Choroid plexus epithelial cell (primary cell): Measurements from ENCODE around the gene TUBGCP2.

Experiments
- DNase-seq: peaks from one replicate; pipeline ENCODE4 v3.0.0-alpha.2; 2010; ENCODE audit warnings: low read depth
- H3K4me3 ChIP-seq: 2 replicates; pipeline ENCODE4 v1.5.1; 2011; ENCODE audit warnings: low read depth, mild to moderate bottlenecking, control low read depth, low read length, moderate library complexity
- CTCF ChIP-seq: conservative IDR thresholded peaks from 2 replicates; pipeline ENCODE4 v1.5.1; 2011; ENCODE audit warnings: low read depth, mild to moderate bottlenecking, control low read depth, inconsistent platforms, low read length, moderate library complexity

TUBGCP2 gene

GRCh38 chr10:133272301-133272963, 36.2 kb downstream of the TUBGCP2 start:
- DNase-seq, result no peak
- no peak overlapping the region for H3K4me3 ChIP-seq
- TF ChIP-seq CTCF, result no peak

- TF ChIP-seq CTCF, result no peak
- no peak for DNase-seq
- H3K4me3 ChIP-seq, result no peak overlapping the region
Measured at GRCh38 chr10:133271521-133272300, 37.0 kb downstream of the TUBGCP2 start.

- H3K4me3 ChIP-seq, result no peak overlapping the region
- no peak for TF ChIP-seq CTCF
- no peak for DNase-seq
Measured at GRCh38 chr10:133270773-133271297, 37.8 kb downstream of the TUBGCP2 start.

GRCh38 chr10:133270204-133270603, 38.5 kb downstream of the TUBGCP2 start:
- no peak overlapping the region for H3K4me3 ChIP-seq
- no peak for DNase-seq

GRCh38 chr10:133269367-133269766, 39.3 kb downstream of the TUBGCP2 start:
- H3K4me3 ChIP-seq, result no peak overlapping the region
- no peak for DNase-seq
- no peak for TF ChIP-seq CTCF

More at GRCh38 chr10:133270204-133270603, 38.5 kb downstream of the TUBGCP2 start:
- TF ChIP-seq CTCF, result no peak

- H3K4me3 ChIP-seq, result no peak overlapping the region
- DNase-seq, result no peak
- no peak for TF ChIP-seq CTCF
Measured at GRCh38 chr10:133268532-133268931, 40.1 kb downstream of the TUBGCP2 start.
